Endothelial cell of umbilical vein (primary cell): Measurements from ENCODE around the gene CSRP1. TPM values are rescaled to one million over a fixed set of nuclear protein-coding genes. Genes with fewer than 3 reads are reported as not detected.

ENCODE experiments used
- BruUV-seq: library from RNA; stranded (reverse); fragments of 400-500 nt; replicated peaks from 2 replicates; lab custom pipeline; 2021; lab: Mats Ljungman, UMichigan
- CTCF ChIA-PET: fragments of 300-600, 350-600 bp; sonication (Branson Sonifier 250); formaldehyde crosslinking; loops from one replicate; lab custom pipeline; 2021; ENCODE audit warnings: antibody characterized with exemption, inconsistent platforms; lab: Charles Lee
- POLR2A ChIA-PET: fragments of 300-600, 350-600 bp; sonication (Branson Sonifier 250); formaldehyde crosslinking; loops from one replicate; lab custom pipeline; 2021; ENCODE audit warnings: antibody characterized with exemption, inconsistent platforms; lab: Charles Lee
- DNase-seq: peaks from one replicate; pipeline ENCODE4 v3.0.0-alpha.2; 2011; ENCODE audit warnings: low read depth, low spot score
- FAIRE-seq: peaks from 2 replicates; lab custom pipeline; 2011; peaks lifted over from hg19 to GRCh38; lab: Jason Lieb, UNC
- H2AFZ ChIP-seq: 2 replicates; pipeline ENCODE4 v1.6.0; 2012; ENCODE audit warnings: low read depth, low read length, control low read depth, inconsistent platforms
- H3K27ac ChIP-seq: 2 replicates; pipeline ENCODE4 v1.5.1; 2011; ENCODE audit warnings: low read depth, mild to moderate bottlenecking, control low read depth, low read length, moderate library complexity; ENCODE audit not compliant: insufficient read depth
- H3K27me3 ChIP-seq, 2 experiments: 2 replicates each; pipeline versions ENCODE4 v1.6.0 to v1.6.1; 2011; ENCODE audit warnings: low read length in 2 of 2, mixed read lengths in 1 of 2; ENCODE audit not compliant: control insufficient read depth in 2 of 2, insufficient read depth in 2 of 2
- H3K36me3 ChIP-seq, 2 experiments: 2 replicates in 1 of 2; 3 replicates in 1 of 2; pipeline ENCODE4 v1.5.1; 2011; ENCODE audit warnings: low read length in 2 of 2, mild to moderate bottlenecking in 1 of 2, moderate library complexity in 1 of 2; ENCODE audit not compliant: control insufficient read depth in 2 of 2, insufficient read depth in 2 of 2; ENCODE audit errors: extremely low read depth in 1 of 2
- H3K4me1 ChIP-seq: 3 replicates; pipeline ENCODE4 v1.5.1; 2011; ENCODE audit warnings: mild to moderate bottlenecking, low read length; ENCODE audit not compliant: control insufficient read depth, insufficient read depth; ENCODE audit errors: extremely low read depth
- H3K4me2 ChIP-seq: 2 replicates; pipeline ENCODE4 v1.6.1; 2011; ENCODE audit warnings: low read length, control low read depth, mixed read lengths; ENCODE audit not compliant: insufficient read depth
- H3K4me3 ChIP-seq, 3 experiments: fragments of 200-600 bp in 1 of 3; sonication (generic), shearing (Covaris generic) in 1 of 3; replicated peaks in 1 of 3; 2 replicates each; pipeline ENCODE4 v1.5.1; 2011 to 2016; ENCODE audit warnings: control low read depth in 3 of 3, low read length in 3 of 3, mild to moderate bottlenecking in 2 of 3, inconsistent platforms in 1 of 3, low read depth in 1 of 3, moderate library complexity in 1 of 3; ENCODE audit not compliant: insufficient read depth in 1 of 3
- H3K79me2 ChIP-seq: 2 replicates; pipeline ENCODE4 v1.6.0; 2012; ENCODE audit warnings: low read length, inconsistent platforms; ENCODE audit not compliant: control insufficient read depth, insufficient read depth
- H3K9ac ChIP-seq: replicated peaks from 2 replicates; pipeline ENCODE3; 2011; ENCODE audit warnings: low read length, control low read depth; ENCODE audit not compliant: insufficient read depth; ENCODE audit errors: extremely low read depth
- H3K9me1 ChIP-seq: replicated peaks from 3 replicates; pipeline ENCODE4 v1.6.0; 2011; ENCODE audit warnings: mild to moderate bottlenecking, low read length; ENCODE audit not compliant: control insufficient read depth, insufficient read depth; ENCODE audit errors: extremely low read depth
- H3K9me3 ChIP-seq: replicated peaks from 2 replicates; pipeline ENCODE4 v1.5.1; 2012; ENCODE audit warnings: low read length, inconsistent platforms; ENCODE audit not compliant: control insufficient read depth, insufficient read depth
- H4K20me1 ChIP-seq: replicated peaks from 2 replicates; pipeline ENCODE3; 2011; ENCODE audit warnings: mild to moderate bottlenecking, low read length; ENCODE audit not compliant: control insufficient read depth, insufficient read depth; ENCODE audit errors: extremely low read depth
- FOS ChIP-seq: IDR thresholded peaks from 2 replicates; pipeline ENCODE4 v1.6.1; 2011; ENCODE audit warnings: mild to moderate bottlenecking, low read length, moderate library complexity, borderline replicate concordance; ENCODE audit not compliant: insufficient read depth
- GATA2 ChIP-seq: IDR thresholded peaks from 2 replicates; pipeline ENCODE4 v1.7.0; 2011; ENCODE audit warnings: low read depth, mild to moderate bottlenecking, moderate library complexity, mixed read lengths, low read length; ENCODE audit not compliant: insufficient read length, insufficient read depth
- JUN ChIP-seq: IDR thresholded peaks from 2 replicates; pipeline ENCODE4 v1.6.1; 2011; ENCODE audit warnings: borderline replicate concordance, low read depth; ENCODE audit not compliant: insufficient read length, insufficient read depth
- MYC ChIP-seq: IDR thresholded peaks from one replicate; pipeline ENCODE4 v1.6.1; 2011; ENCODE audit warnings: mild to moderate bottlenecking, low read depth, low read length
- POLR2AphosphoS5 ChIP-seq: IDR thresholded peaks from 2 replicates; pipeline ENCODE4 v1.6.1; 2012; ENCODE audit warnings: low read depth, mild to moderate bottlenecking, control low read depth, low read length, moderate library complexity; ENCODE audit not compliant: insufficient read depth
- dilution Hi-C: fragments of 300-500 bp; cut with MboI; formaldehyde crosslinking; loops from one replicate; pipeline ENCODE4 v1.15.0; 2019; ENCODE audit warnings: low sequenced_read_pairs; ENCODE audit not compliant: extremely low pct_ligation_motif_present
- intact Hi-C: fragments of 100-400 bp; cut with micrococcal nuclease; formaldehyde crosslinking; loops from one replicate; pipeline ENCODE4 v1.10.0; 2022
- polyA plus RNA-seq, 4 experiments: library from polyadenylated mRNA; depleted of rRNA in 3 of 4; stranded (reverse) in 3 of 4; unstranded in 1 of 4; fragments of >200 nt; gene quantifications; 2 replicates each; pipeline versions ENCODE4 v1.2.1 to v1.2.3, GENCODE V29; 2011 to 2012; ENCODE audit warnings: missing spikeins in 1 of 4
- total RNA-seq: library from RNA; stranded (reverse); gene quantifications from 2 replicates; pipeline ENCODE4 v1.2.3, GENCODE V29; 2021
- TF ChIP-seq, protein P1 (sequence below): IDR thresholded peaks from 2 replicates; pipeline ENCODE4 v1.6.1; 2011; ENCODE audit not compliant: insufficient read depth, insufficient read length
- TF ChIP-seq, protein P2 (sequence below), 2 donors: IDR thresholded peaks; 1 replicate in 1 of 2; 2 replicates in 1 of 2; pipeline ENCODE4 v1.5.1; 2011; ENCODE audit warnings: low read length in 2 of 2, mild to moderate bottlenecking in 2 of 2, moderate library complexity in 2 of 2, control low read depth in 1 of 2, inconsistent platforms in 1 of 2, low read depth in 1 of 2; ENCODE audit not compliant: insufficient read depth in 1 of 2; ENCODE audit errors: extremely low read depth in 1 of 2

Gene CSRP1
- total and polyA plus RNA-seq, 2 donors (not counting 3 experiments of a cell fraction or from before 2014, with no cell fraction given): 393 to 510 TPM

DNA sequence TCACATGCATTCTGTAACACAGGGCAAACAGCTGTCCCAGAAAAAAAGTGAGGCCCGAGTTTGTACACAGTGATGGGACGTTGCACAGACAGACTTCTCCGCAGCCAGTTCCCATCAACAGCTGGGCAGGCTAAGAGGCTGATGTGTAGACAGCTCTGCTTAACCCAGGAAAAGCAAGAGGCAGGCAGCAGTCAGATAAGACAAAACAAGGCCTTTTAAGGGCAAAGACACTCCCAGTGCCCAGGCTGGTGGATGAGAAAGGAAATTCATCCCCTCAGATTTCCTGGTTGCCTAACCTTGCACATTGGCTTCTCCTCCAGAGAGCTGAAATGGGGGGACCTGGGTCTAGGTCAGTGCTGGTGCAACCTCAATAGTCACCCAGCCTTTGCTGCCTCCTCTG, 20.7 kb downstream of the CSRP1 start:
- ChIA-PET POLR2A (interaction anchor here (1.5 to 7.3 kb wide), 3 partner anchors 10 to 26 kb away, joined by 9 to 124 read pairs (median 9); partner anchors contain the start of gene CSRP1), CTCF (interaction anchor here (0.9 to 28.3 kb wide), 4 partner anchors 19 to 309 kb away, joined by 3 to 1317 read pairs (median 10); partner anchors contain the start of gene CSRP1)
- Histone ChIP-seq H3K27me3 (peaks cover 0 to 3% of the 10 kb centered on the region in 2 experiments), H3K9ac (no peak overlapping the region), H3K4me2 (no peak overlapping the region), H3K36me3 (peaks cover 16 to 20% of the 10 kb centered on the region in 2 experiments), H3K9me1 (no peaks in the 10 kb centered on the region), H4K20me1 (no peaks in the 10 kb centered on the region), H3K27ac (peak overlapping the region; percentile 51), H2AFZ (no peak overlapping the region), H3K9me3 (no peaks in the 10 kb centered on the region), H3K4me3 (no peak overlapping the region), H3K4me1 (peaks cover 53% of the 10 kb centered on the region), H3K79me2 (peaks cover 19% of the 10 kb centered on the region)
- no TSS peak for BruUV-seq
- dilution Hi-C loops (no loop called here), intact Hi-C loops (loop anchor here (1.0 kb wide), 1 partner anchor 26 kb away; no protein-coding TSS in a partner anchor)
- FAIRE-seq (peak; percentile 71), DNase-seq (peak; percentile 77)
- TF ChIP-seq, protein P1, sequence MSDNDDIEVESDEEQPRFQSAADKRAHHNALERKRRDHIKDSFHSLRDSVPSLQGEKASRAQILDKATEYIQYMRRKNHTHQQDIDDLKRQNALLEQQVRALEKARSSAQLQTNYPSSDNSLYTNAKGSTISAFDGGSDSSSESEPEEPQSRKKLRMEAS: no peak
- TF ChIP-seq GATA2 (peak; percentile 81), JUN (no peak), FOS (no peak), POLR2AphosphoS5 (peak; percentile 44), MYC (no peak)
- TF ChIP-seq, protein P2, sequence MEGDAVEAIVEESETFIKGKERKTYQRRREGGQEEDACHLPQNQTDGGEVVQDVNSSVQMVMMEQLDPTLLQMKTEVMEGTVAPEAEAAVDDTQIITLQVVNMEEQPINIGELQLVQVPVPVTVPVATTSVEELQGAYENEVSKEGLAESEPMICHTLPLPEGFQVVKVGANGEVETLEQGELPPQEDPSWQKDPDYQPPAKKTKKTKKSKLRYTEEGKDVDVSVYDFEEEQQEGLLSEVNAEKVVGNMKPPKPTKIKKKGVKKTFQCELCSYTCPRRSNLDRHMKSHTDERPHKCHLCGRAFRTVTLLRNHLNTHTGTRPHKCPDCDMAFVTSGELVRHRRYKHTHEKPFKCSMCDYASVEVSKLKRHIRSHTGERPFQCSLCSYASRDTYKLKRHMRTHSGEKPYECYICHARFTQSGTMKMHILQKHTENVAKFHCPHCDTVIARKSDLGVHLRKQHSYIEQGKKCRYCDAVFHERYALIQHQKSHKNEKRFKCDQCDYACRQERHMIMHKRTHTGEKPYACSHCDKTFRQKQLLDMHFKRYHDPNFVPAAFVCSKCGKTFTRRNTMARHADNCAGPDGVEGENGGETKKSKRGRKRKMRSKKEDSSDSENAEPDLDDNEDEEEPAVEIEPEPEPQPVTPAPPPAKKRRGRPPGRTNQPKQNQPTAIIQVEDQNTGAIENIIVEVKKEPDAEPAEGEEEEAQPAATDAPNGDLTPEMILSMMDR (IDR thresholded peaks at IDR 0.05; ENCODE audit: extremely low read depth in 1 of 2, insufficient read depth in 1 of 2, low read depth in 1 of 2, low read length in 2 of 2): no peak
